HCT116 (cell line): ENCODE data around the gene DDB1. TPM values are rescaled to one million over a fixed set of nuclear protein-coding genes. Genes with fewer than 3 reads are reported as not detected.

Source experiments
- ATAC-seq: fragments of 200-7000 bp; cut with Tn5 transposase; 2 replicates; pipeline ENCODE4 v1.9.1; 2020; ENCODE audit warnings: mild to moderate bottlenecking, moderate library complexity
- BruUV-seq: library from RNA; stranded (reverse); fragments of 400-500 nt; replicated peaks from 2 replicates; lab custom pipeline; 2021; lab: Mats Ljungman, UMichigan
- CTCF ChIA-PET: fragments of 300-600 bp; sonication (Branson Sonifier 250); formaldehyde crosslinking; loops from one replicate; lab custom pipeline; 2021; ENCODE audit warnings: antibody characterized with exemption; lab: Charles Lee
- POLR2A ChIA-PET: fragments of 300-600, 350-600 bp; sonication (Branson Sonifier 250); formaldehyde crosslinking; loops from one replicate; lab custom pipeline; 2021; ENCODE audit warnings: antibody characterized with exemption; lab: Charles Lee
- RAD21 ChIA-PET, 2 experiments: fragments of 300-600 bp; sonication (Branson Sonifier 250); formaldehyde crosslinking; loops; one replicate each; lab custom pipeline; 2023; ENCODE audit warnings: low total read pairs in 2 of 2; ENCODE audit not compliant: uncharacterized antibody in 2 of 2, unreplicated experiment in 2 of 2, low non-redundant PET in 1 of 2; lab: Charles Lee
- DNase-seq: peaks from one replicate; pipeline ENCODE4 v3.0.0-alpha.2; 2010; ENCODE audit warnings: low read depth, low spot score
- H2AFZ ChIP-seq: fragments of 200-600 bp; shearing (Covaris generic), sonication (generic); 2 replicates; pipeline ENCODE4 v1.6.1; 2017; ENCODE audit warnings: low read depth, mixed run types, mixed read lengths, antibody characterized with exemption, low read length; ENCODE audit not compliant: poor library complexity, severe bottlenecking
- H3K27ac ChIP-seq: 2 replicates; pipeline ENCODE4 v1.5.1; 2012; ENCODE audit warnings: low read depth, low read length
- H3K27me3 ChIP-seq: fragments of 200-600 bp; sonication (generic); 2 replicates; pipeline ENCODE4 v1.6.1; 2016; ENCODE audit warnings: mixed run types, low read length, mixed read lengths; ENCODE audit not compliant: insufficient read depth
- H3K36me3 ChIP-seq, 2 experiments: fragments of 200-500 bp in 1 of 2; fragments of 200-600 bp in 1 of 2; sonication (Bioruptor generic) in 1 of 2; sonication (generic) in 1 of 2; 2 replicates each; pipeline versions ENCODE4 v1.5.1 to v1.6.1; 2014 to 2016; ENCODE audit warnings: low read length in 2 of 2, inconsistent platforms in 1 of 2, mixed read lengths in 1 of 2, mixed run types in 1 of 2; ENCODE audit not compliant: insufficient read depth in 2 of 2, control insufficient read depth in 1 of 2
- H3K4me1 ChIP-seq, 2 experiments: fragments of 200-600 bp in 1 of 2; sonication (generic) in 1 of 2; 2 replicates each; pipeline versions ENCODE4 v1.5.1 to v1.6.1; 2012 to 2017; ENCODE audit warnings: low read length in 2 of 2, inconsistent platforms in 1 of 2, mild to moderate bottlenecking in 1 of 2, mixed read lengths in 1 of 2, mixed run types in 1 of 2, moderate library complexity in 1 of 2; ENCODE audit not compliant: insufficient read depth in 2 of 2, control insufficient read depth in 1 of 2
- H3K4me2 ChIP-seq: fragments of 200-600 bp; sonication (generic); 2 replicates; pipeline ENCODE4 v1.6.1; 2017; ENCODE audit warnings: mixed run types, low read length, mixed read lengths
- H3K4me3 ChIP-seq, 2 experiments: fragments of 200-600 bp in 1 of 2; sonication (generic) in 1 of 2; replicated peaks in 1 of 2; 2 replicates each; pipeline ENCODE4 v1.5.1; 2011 to 2016; ENCODE audit warnings: low read length in 2 of 2, control low read depth in 1 of 2, low read depth in 1 of 2, mild to moderate bottlenecking in 1 of 2, mixed read lengths in 1 of 2, mixed run types in 1 of 2
- H3K79me2 ChIP-seq: fragments of 200-600 bp; sonication (generic); 2 replicates; pipeline ENCODE4 v1.6.1; 2017; ENCODE audit warnings: mild to moderate bottlenecking, mixed run types, low read length, moderate library complexity, mixed read lengths; ENCODE audit not compliant: insufficient read depth
- H3K9ac ChIP-seq: fragments of 200-600 bp; sonication (generic); 2 replicates; pipeline ENCODE4 v1.6.1; 2016; ENCODE audit warnings: low read length, mixed read lengths
- H3K9me2 ChIP-seq: fragments of 200-600 bp; sonication (generic), shearing (Covaris generic); 2 replicates; pipeline ENCODE4 v1.6.1; 2017; ENCODE audit warnings: mixed run types, mild to moderate bottlenecking, moderate library complexity; ENCODE audit not compliant: insufficient read depth
- H3K9me3 ChIP-seq, 2 experiments: fragments of 200-500 bp in 1 of 2; fragments of 200-600 bp in 1 of 2; sonication (Bioruptor generic) in 1 of 2; sonication (generic) in 1 of 2; 2 replicates each; pipeline ENCODE4 v1.6.1; 2014 to 2017; ENCODE audit warnings: low read length in 2 of 2, mixed read lengths in 2 of 2, inconsistent platforms in 1 of 2, low read depth in 1 of 2, mild to moderate bottlenecking in 1 of 2, mixed run types in 1 of 2, moderate library complexity in 1 of 2; ENCODE audit not compliant: control insufficient read depth in 1 of 2, insufficient read depth in 1 of 2
- H4K20me1 ChIP-seq: fragments of 200-600 bp; sonication (generic), shearing (Covaris generic); 2 replicates; pipeline ENCODE4 v1.6.1; 2017; ENCODE audit warnings: mixed run types, mild to moderate bottlenecking, moderate library complexity; ENCODE audit not compliant: insufficient read depth
- CBX3 ChIP-seq: IDR thresholded peaks from 2 replicates; pipeline ENCODE4 v1.6.1; 2012; ENCODE audit warnings: low read depth
- CEBPB ChIP-seq: IDR thresholded peaks from 2 replicates; pipeline ENCODE4 v1.6.1; 2012; ENCODE audit warnings: low read depth
- EGR1 ChIP-seq: IDR thresholded peaks from 2 replicates; pipeline ENCODE4 v1.6.1; 2012; ENCODE audit warnings: low read depth
- EZH2 ChIP-seq: fragments of 200-600 bp; sonication (generic); IDR thresholded peaks from 2 replicates; pipeline ENCODE4 v1.6.1; 2017; ENCODE audit warnings: antibody characterized with exemption, mixed run types
- FOSL1 ChIP-seq: IDR thresholded peaks from 2 replicates; pipeline ENCODE4 v1.6.1; 2012; ENCODE audit warnings: low read depth
- JUND ChIP-seq: IDR thresholded peaks from 2 replicates; pipeline ENCODE4 v1.6.1; 2012
- POLR2A ChIP-seq: IDR thresholded peaks from 2 replicates; pipeline ENCODE4 v1.7.0; 2011; ENCODE audit warnings: borderline replicate concordance; ENCODE audit not compliant: insufficient read depth, insufficient read length; ENCODE audit errors: extremely low read depth
- RAD21 ChIP-seq: IDR thresholded peaks from 2 replicates; pipeline ENCODE4 v1.6.1; 2012; ENCODE audit warnings: low read depth, mild to moderate bottlenecking
- SIN3A ChIP-seq: IDR thresholded peaks from 2 replicates; pipeline ENCODE4 v1.6.1; 2012; ENCODE audit warnings: low read depth
- SP1 ChIP-seq: IDR thresholded peaks from 2 replicates; pipeline ENCODE4 v1.6.1; 2012; ENCODE audit warnings: low read depth
- SRF ChIP-seq: IDR thresholded peaks from 2 replicates; pipeline ENCODE4 v1.6.1; 2012; ENCODE audit warnings: low read depth
- TCF7L2 ChIP-seq: IDR thresholded peaks from 2 replicates; pipeline ENCODE4 v1.7.0; 2011; ENCODE audit warnings: borderline replicate concordance, inconsistent platforms; ENCODE audit not compliant: insufficient read depth, insufficient read length; ENCODE audit errors: extremely low read depth
- YY1 ChIP-seq: IDR thresholded peaks from 2 replicates; pipeline ENCODE4 v1.6.1; 2011; ENCODE audit warnings: low read length, low read depth, moderate library complexity, mild to moderate bottlenecking; ENCODE audit not compliant: insufficient replicate concordance; ENCODE audit errors: extremely low read depth
- ZFX ChIP-seq: fragments of 450-650 bp; IDR thresholded peaks from 2 replicates; pipeline ENCODE4 v1.6.1; 2017
- intact Hi-C: fragments of 100-400 bp; cut with micrococcal nuclease; formaldehyde crosslinking; loops from 2 replicates; pipeline ENCODE4 v1.10.0; 2022
- total RNA-seq: library from RNA; stranded (reverse); gene quantifications from one replicate; pipeline ENCODE4 v1.2.1, GENCODE V29; 2021; ENCODE audit not compliant: unreplicated experiment
- TF ChIP-seq, protein P1 (sequence below): IDR thresholded peaks from 2 replicates; pipeline ENCODE4 v1.6.1; 2011; ENCODE audit warnings: mild to moderate bottlenecking, low read length, moderate library complexity; ENCODE audit not compliant: insufficient replicate concordance; ENCODE audit errors: extremely low read depth
- TF ChIP-seq, protein P2 (sequence below): IDR thresholded peaks from 2 replicates; pipeline ENCODE4 v1.6.1; 2012
- TF ChIP-seq, protein P3 (sequence below): IDR thresholded peaks from 2 replicates; pipeline ENCODE4 v1.6.1; 2012; ENCODE audit warnings: low read depth
- TF ChIP-seq, protein P4 (sequence below): IDR thresholded peaks from 2 replicates; pipeline ENCODE4 v1.6.1; 2012

Gene DDB1
- total RNA-seq, 1 experiment from 2014 or later = 269 TPM

DNA sequence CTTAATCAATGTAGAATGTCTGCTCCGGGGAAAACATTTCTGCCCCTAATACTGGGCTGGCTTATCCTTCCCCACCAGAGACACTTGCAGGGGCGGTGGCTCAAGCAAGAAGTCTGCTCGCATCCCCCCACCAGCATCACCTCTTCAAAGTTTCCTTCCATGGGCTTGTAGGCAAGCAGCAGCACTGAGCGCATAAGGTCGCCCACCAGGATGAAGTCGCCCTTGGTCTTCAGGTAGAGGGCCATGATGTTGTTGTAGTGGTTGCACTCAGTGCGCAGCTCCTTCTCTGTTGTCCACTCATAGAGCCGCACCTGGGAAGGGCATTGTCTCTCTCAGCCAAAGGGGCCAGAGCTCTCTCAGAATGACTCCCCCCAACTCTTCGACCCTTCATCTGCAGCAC is 29.2 kb downstream of the DDB1 start:
- H3K27ac ChIP-seq = no peak overlapping the region
- no peak overlapping the region for H2AFZ ChIP-seq
- no peaks in the 10 kb centered on the region for H3K4me1 ChIP-seq
- no peak overlapping the region for H3K4me2 ChIP-seq
- ChIA-PET CTCF (no interaction called here), RAD21 (no interaction called here), POLR2A (no interaction called here)
- BruUV-seq = no TSS peak
- TF ChIP-seq RAD21 (no peak), POLR2A (no peak), FOSL1 (no peak), TCF7L2 (no peak), EZH2 (no peak), JUND (no peak), SP1 (no peak), ZFX (no peak), CBX3 (no peak), EGR1 (no peak), YY1 (no peak), SRF (no peak), SIN3A (no peak), CEBPB (no peak)
- TF ChIP-seq, protein P1, sequence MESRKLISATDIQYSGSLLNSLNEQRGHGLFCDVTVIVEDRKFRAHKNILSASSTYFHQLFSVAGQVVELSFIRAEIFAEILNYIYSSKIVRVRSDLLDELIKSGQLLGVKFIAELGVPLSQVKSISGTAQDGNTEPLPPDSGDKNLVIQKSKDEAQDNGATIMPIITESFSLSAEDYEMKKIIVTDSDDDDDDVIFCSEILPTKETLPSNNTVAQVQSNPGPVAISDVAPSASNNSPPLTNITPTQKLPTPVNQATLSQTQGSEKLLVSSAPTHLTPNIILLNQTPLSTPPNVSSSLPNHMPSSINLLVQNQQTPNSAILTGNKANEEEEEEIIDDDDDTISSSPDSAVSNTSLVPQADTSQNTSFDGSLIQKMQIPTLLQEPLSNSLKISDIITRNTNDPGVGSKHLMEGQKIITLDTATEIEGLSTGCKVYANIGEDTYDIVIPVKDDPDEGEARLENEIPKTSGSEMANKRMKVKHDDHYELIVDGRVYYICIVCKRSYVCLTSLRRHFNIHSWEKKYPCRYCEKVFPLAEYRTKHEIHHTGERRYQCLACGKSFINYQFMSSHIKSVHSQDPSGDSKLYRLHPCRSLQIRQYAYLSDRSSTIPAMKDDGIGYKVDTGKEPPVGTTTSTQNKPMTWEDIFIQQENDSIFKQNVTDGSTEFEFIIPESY = no peak
- TF ChIP-seq, protein P2, sequence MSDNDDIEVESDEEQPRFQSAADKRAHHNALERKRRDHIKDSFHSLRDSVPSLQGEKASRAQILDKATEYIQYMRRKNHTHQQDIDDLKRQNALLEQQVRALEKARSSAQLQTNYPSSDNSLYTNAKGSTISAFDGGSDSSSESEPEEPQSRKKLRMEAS = no peak
- TF ChIP-seq, protein P3, sequence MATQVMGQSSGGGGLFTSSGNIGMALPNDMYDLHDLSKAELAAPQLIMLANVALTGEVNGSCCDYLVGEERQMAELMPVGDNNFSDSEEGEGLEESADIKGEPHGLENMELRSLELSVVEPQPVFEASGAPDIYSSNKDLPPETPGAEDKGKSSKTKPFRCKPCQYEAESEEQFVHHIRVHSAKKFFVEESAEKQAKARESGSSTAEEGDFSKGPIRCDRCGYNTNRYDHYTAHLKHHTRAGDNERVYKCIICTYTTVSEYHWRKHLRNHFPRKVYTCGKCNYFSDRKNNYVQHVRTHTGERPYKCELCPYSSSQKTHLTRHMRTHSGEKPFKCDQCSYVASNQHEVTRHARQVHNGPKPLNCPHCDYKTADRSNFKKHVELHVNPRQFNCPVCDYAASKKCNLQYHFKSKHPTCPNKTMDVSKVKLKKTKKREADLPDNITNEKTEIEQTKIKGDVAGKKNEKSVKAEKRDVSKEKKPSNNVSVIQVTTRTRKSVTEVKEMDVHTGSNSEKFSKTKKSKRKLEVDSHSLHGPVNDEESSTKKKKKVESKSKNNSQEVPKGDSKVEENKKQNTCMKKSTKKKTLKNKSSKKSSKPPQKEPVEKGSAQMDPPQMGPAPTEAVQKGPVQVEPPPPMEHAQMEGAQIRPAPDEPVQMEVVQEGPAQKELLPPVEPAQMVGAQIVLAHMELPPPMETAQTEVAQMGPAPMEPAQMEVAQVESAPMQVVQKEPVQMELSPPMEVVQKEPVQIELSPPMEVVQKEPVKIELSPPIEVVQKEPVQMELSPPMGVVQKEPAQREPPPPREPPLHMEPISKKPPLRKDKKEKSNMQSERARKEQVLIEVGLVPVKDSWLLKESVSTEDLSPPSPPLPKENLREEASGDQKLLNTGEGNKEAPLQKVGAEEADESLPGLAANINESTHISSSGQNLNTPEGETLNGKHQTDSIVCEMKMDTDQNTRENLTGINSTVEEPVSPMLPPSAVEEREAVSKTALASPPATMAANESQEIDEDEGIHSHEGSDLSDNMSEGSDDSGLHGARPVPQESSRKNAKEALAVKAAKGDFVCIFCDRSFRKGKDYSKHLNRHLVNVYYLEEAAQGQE = no peak
- TF ChIP-seq, protein P4, sequence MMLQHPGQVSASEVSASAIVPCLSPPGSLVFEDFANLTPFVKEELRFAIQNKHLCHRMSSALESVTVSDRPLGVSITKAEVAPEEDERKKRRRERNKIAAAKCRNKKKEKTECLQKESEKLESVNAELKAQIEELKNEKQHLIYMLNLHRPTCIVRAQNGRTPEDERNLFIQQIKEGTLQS = no peak
- H4K20me1 ChIP-seq = no peaks in the 10 kb centered on the region
- H3K4me3 ChIP-seq = no peak overlapping the region
- no peak overlapping the region for H3K9ac ChIP-seq
- intact Hi-C loops = no loop called here
- DNase-seq (no peak), ATAC-seq (no peak)
- H3K79me2 ChIP-seq = peaks cover 13% of the 10 kb centered on the region
- no peaks in the 10 kb centered on the region for H3K9me3 ChIP-seq
- peaks cover 73 to 74% of the 10 kb centered on the region in 2 experiments for H3K36me3 ChIP-seq
- no peaks in the 10 kb centered on the region for H3K27me3 ChIP-seq
- H3K9me2 ChIP-seq = no peaks in the 10 kb centered on the region
